ENCODE measurements around the gene CD276. TPM values are rescaled to one million over a fixed set of nuclear protein-coding genes. Genes with fewer than 3 reads are reported as not detected.

CD276 gene
- total RNA-seq, 1 experiment from 2014 or later = 75.4 TPM

GRCh38 chr15:73755946-73756345 is 71.8 kb downstream of the CD276 start:
- H3K79me2 ChIP-seq (ENCODE audit: insufficient read depth, low read length) = no peaks in the 10 kb centered on the region
- H3K27ac ChIP-seq (ENCODE audit: low read depth, low read length) = no peak overlapping the region
- H3K4me2 ChIP-seq (ENCODE audit: low read length) = no peak overlapping the region
- DNase-seq (ENCODE audit: low read depth, low spot score) (no peak), ATAC-seq (no peak)
- intact Hi-C loops (cut with micrococcal nuclease) = no loop called here
- H3K9me3 ChIP-seq (ENCODE audit: control insufficient read depth in 1 of 2, insufficient read depth in 1 of 2, low read depth in 1 of 2, low read length in 2 of 2) = no peaks in the 10 kb centered on the region
- no peaks in the 10 kb centered on the region for H3K9me2 ChIP-seq (ENCODE audit: insufficient read depth)
- POLR2A ChIA-PET = no interaction called here
- no peak for TF ChIP-seq ZNF274 (IDR thresholded peaks at IDR 0.05; ENCODE audit: low read depth, low read length)
- CTCF ChIA-PET = no interaction called here
- no peaks in the 10 kb centered on the region for H3K36me3 ChIP-seq (ENCODE audit: control insufficient read depth in 1 of 2, insufficient read depth in 2 of 2, low read length in 2 of 2)
- H4K20me1 ChIP-seq (ENCODE audit: insufficient read depth) = no peaks in the 10 kb centered on the region
- no peak overlapping the region for H2AFZ ChIP-seq (ENCODE audit: low read depth, low read length, poor library complexity, severe bottlenecking)
- RAD21 ChIA-PET (ENCODE audit: low non-redundant PET in 1 of 2, low total read pairs in 2 of 2, uncharacterized antibody in 2 of 2, unreplicated experiment in 2 of 2) = interaction anchor here in 1 of 2 experiments (0.6 kb wide), 1 partner anchor 14 kb away, joined by 3 read pairs; no protein-coding TSS in a partner anchor
- no peak overlapping the region for H3K4me3 ChIP-seq (replicated peaks in 1 of 2; ENCODE audit: low read depth in 1 of 2, low read length in 2 of 2)
- BruUV-seq (replicated peaks) = no TSS peak
- H3K27me3 ChIP-seq (ENCODE audit: insufficient read depth, low read length) = peaks cover 34% of the 10 kb centered on the region
- no peak overlapping the region for H3K9ac ChIP-seq (ENCODE audit: low read length)
- peaks cover 0 to 3% of the 10 kb centered on the region in 2 experiments; a peak in 1 of 4 replicates for H3K4me1 ChIP-seq (ENCODE audit: control insufficient read depth in 1 of 2, insufficient read depth in 2 of 2, low read length in 2 of 2)

GRCh38 chr15:73756390-73756789 is 72.2 kb downstream of the CD276 start:
- no peak for TF ChIP-seq CTCF (IDR thresholded peaks at IDR 0.05 in 2 of 3, conservative IDR thresholded peaks at IDR 0.05 in 1 of 3; ENCODE audit: borderline replicate concordance in 1 of 3, insufficient read depth in 1 of 3, low read depth in 2 of 3, low read length in 2 of 3)
- no peak for TF ChIP-seq EGR1 (IDR thresholded peaks at IDR 0.05; ENCODE audit: low read depth)
- no peak for TF ChIP-seq YY1 (IDR thresholded peaks at IDR 0.05; ENCODE audit: extremely low read depth, insufficient replicate concordance, low read depth, low read length)
- TF ChIP-seq SRF (IDR thresholded peaks at IDR 0.05; ENCODE audit: low read depth) = no peak
- TF ChIP-seq CBX3 (IDR thresholded peaks at IDR 0.05; ENCODE audit: low read depth) = no peak
- no peak for TF ChIP-seq EZH2phosphoT487 (IDR thresholded peaks at IDR 0.05; ENCODE audit: borderline replicate concordance)
- no peak for TF ChIP-seq SP1 (IDR thresholded peaks at IDR 0.05; ENCODE audit: low read depth)
- no peak for TF ChIP-seq POLR2A (IDR thresholded peaks at IDR 0.05; ENCODE audit: borderline replicate concordance, extremely low read depth, insufficient read depth, insufficient read length)
- TF ChIP-seq, protein P1, sequence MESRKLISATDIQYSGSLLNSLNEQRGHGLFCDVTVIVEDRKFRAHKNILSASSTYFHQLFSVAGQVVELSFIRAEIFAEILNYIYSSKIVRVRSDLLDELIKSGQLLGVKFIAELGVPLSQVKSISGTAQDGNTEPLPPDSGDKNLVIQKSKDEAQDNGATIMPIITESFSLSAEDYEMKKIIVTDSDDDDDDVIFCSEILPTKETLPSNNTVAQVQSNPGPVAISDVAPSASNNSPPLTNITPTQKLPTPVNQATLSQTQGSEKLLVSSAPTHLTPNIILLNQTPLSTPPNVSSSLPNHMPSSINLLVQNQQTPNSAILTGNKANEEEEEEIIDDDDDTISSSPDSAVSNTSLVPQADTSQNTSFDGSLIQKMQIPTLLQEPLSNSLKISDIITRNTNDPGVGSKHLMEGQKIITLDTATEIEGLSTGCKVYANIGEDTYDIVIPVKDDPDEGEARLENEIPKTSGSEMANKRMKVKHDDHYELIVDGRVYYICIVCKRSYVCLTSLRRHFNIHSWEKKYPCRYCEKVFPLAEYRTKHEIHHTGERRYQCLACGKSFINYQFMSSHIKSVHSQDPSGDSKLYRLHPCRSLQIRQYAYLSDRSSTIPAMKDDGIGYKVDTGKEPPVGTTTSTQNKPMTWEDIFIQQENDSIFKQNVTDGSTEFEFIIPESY (IDR thresholded peaks at IDR 0.05; ENCODE audit: extremely low read depth, insufficient replicate concordance, low read length) = no peak
- TF ChIP-seq TCF7L2 (IDR thresholded peaks at IDR 0.05; ENCODE audit: borderline replicate concordance, extremely low read depth, insufficient read depth, insufficient read length) = no peak
- Histone ChIP-seq H3K79me2 (ENCODE audit: insufficient read depth, low read length) (no peaks in the 10 kb centered on the region), H3K27ac (ENCODE audit: low read depth, low read length) (no peak overlapping the region), H3K9ac (ENCODE audit: low read length) (no peak overlapping the region), H3K36me3 (ENCODE audit: control insufficient read depth in 1 of 2, insufficient read depth in 2 of 2, low read length in 2 of 2) (no peaks in the 10 kb centered on the region), H3K9me3 (ENCODE audit: control insufficient read depth in 1 of 2, insufficient read depth in 1 of 2, low read depth in 1 of 2, low read length in 2 of 2) (no peaks in the 10 kb centered on the region), H3K4me1 (ENCODE audit: control insufficient read depth in 1 of 2, insufficient read depth in 2 of 2, low read length in 2 of 2) (peaks cover 0 to 3% of the 10 kb centered on the region in 2 experiments; a peak in 1 of 4 replicates), H3K4me2 (ENCODE audit: low read length) (no peak overlapping the region), H3K9me2 (ENCODE audit: insufficient read depth) (no peaks in the 10 kb centered on the region), H4K20me1 (ENCODE audit: insufficient read depth) (no peaks in the 10 kb centered on the region), H2AFZ (ENCODE audit: low read depth, low read length, poor library complexity, severe bottlenecking) (no peak overlapping the region), H3K27me3 (ENCODE audit: insufficient read depth, low read length) (peaks cover 38% of the 10 kb centered on the region), H3K4me3 (replicated peaks in 1 of 2; ENCODE audit: low read depth in 1 of 2, low read length in 2 of 2) (no peak overlapping the region)
- intact Hi-C loops (cut with micrococcal nuclease) = no loop called here
- no TSS peak for BruUV-seq (replicated peaks)
- CTCF ChIA-PET = no interaction called here
- POLR2A ChIA-PET = no interaction called here
- DNase-seq (ENCODE audit: low read depth, low spot score) (no peak), ATAC-seq (no peak)
- RAD21 ChIA-PET (ENCODE audit: low non-redundant PET in 1 of 2, low total read pairs in 2 of 2, uncharacterized antibody in 2 of 2, unreplicated experiment in 2 of 2) = interaction anchor here in 1 of 2 experiments (0.6 kb wide), 1 partner anchor 13 kb away, joined by 3 read pairs; no protein-coding TSS in a partner anchor

All from HCT116 (cell line).